HUES64 (cell line): Measurements from ENCODE around the gene RIBC2. TPM values are rescaled to one million over a fixed set of nuclear protein-coding genes. Genes with fewer than 3 reads are reported as not detected.
"Not testable (repeated sequence)": the region's sequence is repeated elsewhere in the genome, so short reads cannot be mapped to it uniquely, and the experiment has no call there.

ENCODE experiments used
- H3K27ac ChIP-seq: 2 replicates; pipeline ENCODE4 v1.7.0; 2013; ENCODE audit warnings: low read depth, low read length, inconsistent platforms
- H3K27me3 ChIP-seq: 2 replicates; pipeline ENCODE4 v1.6.1; 2013; ENCODE audit warnings: mild to moderate bottlenecking, low read length; ENCODE audit not compliant: insufficient read depth
- H3K36me3 ChIP-seq: 2 replicates; pipeline ENCODE4 v1.6.1; 2013; ENCODE audit warnings: mild to moderate bottlenecking, low read length; ENCODE audit not compliant: insufficient read depth
- H3K4me1 ChIP-seq: 2 replicates; pipeline ENCODE4 v1.6.1; 2013; ENCODE audit warnings: mild to moderate bottlenecking, low read length, moderate library complexity; ENCODE audit not compliant: insufficient read depth
- H3K4me3 ChIP-seq: 2 replicates; pipeline ENCODE4 v1.5.1; 2013; ENCODE audit warnings: mild to moderate bottlenecking, low read length, moderate library complexity
- H3K9ac ChIP-seq: 2 replicates; pipeline ENCODE4 v1.6.1; 2013; ENCODE audit warnings: mild to moderate bottlenecking, low read depth, low read length
- H3K9me3 ChIP-seq: 2 replicates; pipeline ENCODE4 v1.6.1; 2013; ENCODE audit warnings: low read depth, low read length; ENCODE audit not compliant: insufficient read depth
- WGBS: fragments of 150-250, 120-280 bp; methylation state at CpG from one replicate; pipeline ENCODE4 v1.1.7; 2013; ENCODE audit warnings: missing lambda C conversion rate; 5-methylcytosine and 5-hydroxymethylcytosine counted together
- polyA plus RNA-seq, 2 experiments: library from polyadenylated mRNA; stranded (reverse); fragments of 50-300 nt; gene quantifications; one replicate each; pipeline ENCODE4 v1.2.3, GENCODE V29; 2013

Gene RIBC2, protein sequence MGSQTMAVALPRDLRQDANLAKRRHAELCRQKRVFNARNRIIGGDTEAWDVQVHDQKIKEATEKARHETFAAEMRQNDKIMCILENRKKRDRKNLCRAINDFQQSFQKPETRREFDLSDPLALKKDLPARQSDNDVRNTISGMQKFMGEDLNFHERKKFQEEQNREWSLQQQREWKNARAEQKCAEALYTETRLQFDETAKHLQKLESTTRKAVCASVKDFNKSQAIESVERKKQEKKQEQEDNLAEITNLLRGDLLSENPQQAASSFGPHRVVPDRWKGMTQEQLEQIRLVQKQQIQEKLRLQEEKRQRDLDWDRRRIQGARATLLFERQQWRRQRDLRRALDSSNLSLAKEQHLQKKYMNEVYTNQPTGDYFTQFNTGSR
- polyA plus RNA-seq (2013, experiment 1 of 2), result 1.9 TPM
- polyA plus RNA-seq (2013, experiment 2 of 2), result 3.0 TPM

DNA sequence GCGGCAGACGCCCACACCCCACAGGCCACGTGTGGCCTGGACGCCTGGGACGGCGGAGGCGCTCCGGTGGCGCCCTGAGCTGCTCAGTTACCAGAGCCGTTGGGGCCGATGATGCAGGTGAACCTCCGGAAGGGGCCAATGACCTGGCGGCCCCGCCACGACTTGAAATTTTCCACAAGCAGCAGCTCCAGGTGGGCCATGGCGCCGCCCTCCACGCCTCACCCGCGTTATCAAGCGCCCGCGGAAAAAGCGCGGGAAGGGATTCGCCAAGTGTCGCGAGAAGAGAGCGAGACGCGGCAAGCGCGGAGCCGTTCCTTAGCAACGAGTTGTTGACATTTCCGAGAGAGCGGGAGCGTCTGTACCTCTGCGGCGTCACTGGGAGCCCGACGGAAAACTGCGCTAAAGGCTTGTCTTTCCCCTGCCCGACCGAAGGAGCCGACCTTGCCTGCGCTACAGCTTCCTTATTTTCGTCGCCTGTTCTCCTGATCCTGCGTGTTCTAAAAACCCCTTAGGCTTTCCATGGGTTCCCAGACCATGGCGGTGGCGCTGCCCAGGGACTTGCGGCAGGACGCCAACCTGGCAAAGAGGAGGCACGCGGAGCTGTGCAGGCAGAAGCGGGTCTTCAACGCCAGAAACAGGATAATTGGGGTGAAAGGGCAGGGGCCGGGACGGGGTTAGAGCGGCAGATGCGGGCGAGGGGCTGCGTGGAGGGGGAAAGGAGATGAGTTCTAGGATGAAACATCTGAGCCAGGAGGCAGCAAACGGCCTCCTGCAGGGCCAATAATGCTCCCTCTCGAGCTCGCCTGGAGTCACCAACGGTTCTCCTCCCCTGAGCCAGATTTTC, at the start of gene RIBC2, which contains the start of gene SMC1B:
TSS of gene RIBC2 (plus strand) at position 326 of the 844 bp plus-strand sequence. CDS start at position 520, 194 bp downstream.
TSS of gene SMC1B (minus strand) at position 232 of the 844 bp plus-strand sequence. CDS start at position 200, 32 bp downstream.
- Histone ChIP-seq H3K4me1 (no peaks in the 10 kb centered on the region), H3K27ac (no peak within 1 kb of the TSS), H3K27me3 (peaks cover 24% of the 10 kb centered on the region), H3K9me3 (peaks cover 8% of the 10 kb centered on the region), H3K4me3 (peak within 1 kb of the TSS; percentile 62), H3K9ac (peak within 1 kb of the TSS; percentile 86), H3K36me3 (no peaks in the 10 kb centered on the region)
- WGBS, result 17% methylated on average over 68 of the region's 68 CpGs

DNA sequence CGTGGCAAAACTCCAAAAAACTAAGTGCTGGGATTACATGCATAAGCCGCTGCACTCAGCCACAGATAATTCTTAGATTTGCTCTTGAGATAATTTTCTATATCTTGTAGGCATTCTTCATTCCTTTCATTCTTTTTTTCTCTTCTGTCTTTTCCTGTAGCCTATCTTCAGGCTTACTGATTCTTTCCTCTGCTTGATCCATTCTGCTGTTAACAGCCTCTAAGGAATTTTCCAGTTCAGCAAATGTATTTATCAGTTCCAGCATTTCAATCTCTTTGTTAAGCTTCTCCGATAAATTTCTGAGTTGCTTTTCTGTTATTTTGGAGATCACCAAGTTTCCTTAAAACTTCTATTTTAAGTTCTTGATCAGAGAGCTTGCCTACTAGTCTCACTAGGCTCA, 46.8 kb upstream of the RIBC2 start:
- no peaks in the 10 kb centered on the region for H3K4me1 ChIP-seq
- no peaks in the 10 kb centered on the region for H3K36me3 ChIP-seq
- WGBS, result 82% methylated on average over 3 of the region's 3 CpGs
- no peaks in the 10 kb centered on the region for H3K9me3 ChIP-seq
- H3K27me3 ChIP-seq, result no peaks in the 10 kb centered on the region
- no peak overlapping the region for H3K9ac ChIP-seq
- H3K27ac ChIP-seq, result no peak overlapping the region
- H3K4me3 ChIP-seq, result no peak overlapping the region

DNA sequence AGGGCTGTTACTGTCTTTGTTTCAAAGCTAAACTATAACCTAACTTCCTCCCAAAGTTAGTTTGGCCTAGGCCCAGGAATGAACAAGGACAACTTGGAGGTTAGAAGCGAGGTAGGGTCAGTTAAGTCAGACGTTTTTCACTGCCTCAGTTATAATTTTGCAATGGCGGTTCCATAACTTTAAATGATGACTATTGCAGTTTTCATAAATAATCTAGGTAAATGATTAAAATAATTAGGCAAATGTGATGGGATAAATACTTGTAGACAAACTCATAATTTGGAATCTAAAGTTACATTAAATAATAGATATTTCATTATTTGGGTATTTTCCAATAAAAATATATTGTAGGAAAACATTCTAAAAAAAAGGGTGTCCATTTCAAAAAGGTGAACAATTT, 39.9 kb upstream of the RIBC2 start:
- H3K4me3 ChIP-seq, H3K27me3 ChIP-seq, H3K9ac ChIP-seq, H3K27ac ChIP-seq, H3K4me1 ChIP-seq, H3K36me3 ChIP-seq: not testable (repeated sequence)
- WGBS, result 93% methylated on average over 3 of the region's 3 CpGs
- H3K9me3 ChIP-seq, result peaks cover 14% of the 10 kb centered on the region; the same call in 1 of the 2 replicates

DNA sequence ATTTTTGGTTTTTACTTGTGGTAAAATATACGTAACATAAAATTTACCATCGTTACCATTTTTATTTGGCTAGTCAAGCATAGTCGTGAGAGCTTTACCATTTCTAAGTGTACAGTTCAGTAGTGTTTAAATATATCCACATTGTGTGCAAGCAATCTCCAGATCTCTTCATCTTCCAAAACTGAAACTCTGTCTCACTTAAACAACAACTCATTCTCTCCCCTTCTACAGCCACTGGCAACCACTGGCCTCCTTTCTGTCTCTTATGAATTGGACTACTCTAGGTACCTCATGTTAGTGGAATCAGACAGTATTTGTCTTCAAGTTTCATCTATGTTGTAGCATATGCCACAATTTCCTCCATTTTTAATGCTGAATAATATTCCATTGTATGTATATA, 37.5 kb upstream of the RIBC2 start:
- H3K27ac ChIP-seq, result no peak overlapping the region
- H3K4me1 ChIP-seq, result no peaks in the 10 kb centered on the region
- no peak overlapping the region for H3K9ac ChIP-seq
- H3K27me3 ChIP-seq, result no peaks in the 10 kb centered on the region
- H3K4me3 ChIP-seq, result no peak overlapping the region
- H3K9me3 ChIP-seq, result peaks cover 14% of the 10 kb centered on the region; the same call in 1 of the 2 replicates
- WGBS, result no CpG with 5 or more reads among the region's 3 CpGs
- no peaks in the 10 kb centered on the region for H3K36me3 ChIP-seq

DNA sequence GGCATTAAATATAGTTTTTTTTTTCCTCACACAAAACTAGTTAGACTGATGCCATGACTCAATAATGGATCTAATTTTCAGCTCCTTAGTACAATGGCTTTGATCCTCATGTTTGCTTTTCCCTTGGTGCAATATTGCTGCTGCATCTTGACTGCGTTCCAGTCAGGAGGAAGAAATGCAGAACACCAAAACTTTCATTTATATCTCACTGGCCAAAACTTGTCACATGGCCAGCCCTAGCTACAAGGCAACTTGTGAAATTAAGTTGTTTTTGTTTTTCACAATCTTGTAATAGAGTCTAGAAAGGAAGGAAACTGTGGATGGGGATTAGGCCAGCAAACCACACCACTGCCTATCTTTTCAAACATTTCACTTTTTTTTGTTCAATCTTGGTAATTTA, 36.8 kb upstream of the RIBC2 start:
- Histone ChIP-seq H3K9ac (no peak overlapping the region), H3K9me3 (peaks cover 14% of the 10 kb centered on the region; the same call in 1 of the 2 replicates), H3K4me1 (no peaks in the 10 kb centered on the region), H3K36me3 (no peaks in the 10 kb centered on the region), H3K4me3 (no peak overlapping the region), H3K27ac (no peak overlapping the region), H3K27me3 (no peaks in the 10 kb centered on the region)
- WGBS, result 91% methylated on average over 1 of the region's 1 CpG

DNA sequence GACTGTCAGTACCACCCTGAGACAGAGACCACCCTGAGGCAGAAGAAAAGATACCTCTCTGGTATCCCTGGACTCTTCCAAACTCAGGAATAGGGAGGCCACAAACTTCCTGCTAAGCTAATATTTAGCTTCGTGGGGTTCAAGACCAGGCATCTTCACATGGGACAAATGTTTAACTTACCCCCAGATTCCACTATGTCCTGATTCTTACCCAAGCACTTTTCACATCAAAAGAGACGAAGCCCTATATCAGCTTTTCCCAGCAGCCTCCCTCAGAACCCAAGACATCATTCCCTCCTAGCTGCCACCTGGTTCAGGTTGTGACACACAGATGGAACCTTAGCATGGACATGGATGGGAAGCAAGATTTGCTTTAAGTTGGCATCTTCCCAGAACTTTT, 32.1 kb upstream of the RIBC2 start:
- no peaks in the 10 kb centered on the region for H3K9me3 ChIP-seq
- WGBS, result 91% methylated on average over 2 of the region's 2 CpGs
- H3K4me1 ChIP-seq, result no peaks in the 10 kb centered on the region
- no peaks in the 10 kb centered on the region for H3K27me3 ChIP-seq
- no peak overlapping the region for H3K27ac ChIP-seq
- no peaks in the 10 kb centered on the region for H3K36me3 ChIP-seq
- no peak overlapping the region for H3K9ac ChIP-seq
- no peak overlapping the region for H3K4me3 ChIP-seq

DNA sequence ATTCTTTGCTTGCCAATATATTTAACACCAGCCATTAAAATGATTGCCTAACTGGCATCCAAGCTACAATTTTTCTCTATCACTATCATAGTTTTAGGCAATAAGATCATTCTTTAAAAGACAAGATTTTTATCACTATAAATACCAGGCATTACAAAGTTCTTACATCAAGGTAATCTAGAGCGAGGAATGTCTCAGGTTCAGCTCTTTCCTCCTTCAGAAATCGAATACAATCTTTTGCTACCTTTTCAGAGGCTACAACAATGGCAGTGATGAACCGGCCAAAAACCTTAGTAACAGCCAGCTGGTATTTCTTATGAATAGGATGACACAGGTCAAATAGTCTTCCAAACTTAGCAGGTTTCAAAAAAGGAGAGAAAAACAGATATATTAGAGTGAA, 23.9 kb upstream of the RIBC2 start:
- Histone ChIP-seq H3K36me3 (no peaks in the 10 kb centered on the region), H3K9me3 (no peaks in the 10 kb centered on the region), H3K9ac (no peak overlapping the region), H3K4me3 (no peak overlapping the region), H3K27me3 (no peaks in the 10 kb centered on the region), H3K27ac (no peak overlapping the region), H3K4me1 (no peaks in the 10 kb centered on the region)
- WGBS, result 96% methylated on average over 3 of the region's 3 CpGs

DNA sequence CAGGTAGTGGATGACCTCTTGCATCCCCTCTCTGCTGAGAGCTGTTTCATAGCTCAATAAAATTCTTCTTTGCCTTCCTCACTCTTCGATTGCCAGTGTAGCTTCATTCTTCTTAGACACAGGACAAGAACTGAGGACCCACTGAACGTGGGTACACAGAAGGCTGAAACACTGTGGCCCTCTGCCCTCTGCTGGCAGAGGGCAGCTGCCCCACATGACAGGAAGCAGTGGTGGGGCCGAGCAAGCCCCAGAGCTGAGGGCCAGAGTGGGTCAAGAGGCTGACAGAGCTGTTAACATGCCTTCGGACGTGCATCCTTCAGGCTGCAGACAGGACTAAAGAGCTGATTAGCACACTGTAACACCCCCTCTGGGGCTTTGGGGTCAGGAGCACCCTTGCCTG, 15.7 kb upstream of the RIBC2 start:
- no peaks in the 10 kb centered on the region for H3K36me3 ChIP-seq
- H3K4me1 ChIP-seq, result no peaks in the 10 kb centered on the region
- WGBS, result 92% methylated on average over 5 of the region's 5 CpGs
- H3K9ac ChIP-seq, result no peak overlapping the region
- no peaks in the 10 kb centered on the region for H3K27me3 ChIP-seq
- H3K9me3 ChIP-seq, result 0 out of 2 replicates have a peak, but pooled peaks cover 2% of the 10 kb centered on the region
- H3K4me3 ChIP-seq, result no peak overlapping the region
- no peak overlapping the region for H3K27ac ChIP-seq

DNA sequence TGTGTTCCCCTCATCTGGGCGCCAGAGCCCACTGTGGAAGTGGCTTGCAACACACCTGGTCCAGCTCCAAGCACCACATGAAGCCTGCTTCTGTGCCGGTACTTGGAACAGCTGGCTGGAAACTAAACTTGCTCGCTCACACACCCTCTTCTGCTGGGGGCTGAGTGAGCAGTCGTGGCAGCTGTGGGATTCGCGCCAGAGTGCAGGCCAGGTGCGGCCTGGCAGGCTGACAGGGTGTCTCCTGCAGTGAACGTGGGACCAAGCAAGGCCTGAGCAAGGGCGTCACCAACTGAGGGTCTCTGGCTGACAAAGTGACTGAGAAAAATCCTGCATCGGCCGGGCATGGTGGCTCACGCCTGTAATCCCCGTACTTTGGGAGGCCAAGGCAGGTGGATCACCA, 15.3 kb upstream of the RIBC2 start:
- Histone ChIP-seq H3K27me3 (no peaks in the 10 kb centered on the region), H3K27ac (no peak overlapping the region), H3K36me3 (no peaks in the 10 kb centered on the region), H3K9me3 (0 out of 2 replicates have a peak, but pooled peaks cover 2% of the 10 kb centered on the region), H3K4me3 (no peak overlapping the region), H3K9ac (no peak overlapping the region), H3K4me1 (no peaks in the 10 kb centered on the region)
- WGBS, result 95% methylated on average over 13 of the region's 13 CpGs

DNA sequence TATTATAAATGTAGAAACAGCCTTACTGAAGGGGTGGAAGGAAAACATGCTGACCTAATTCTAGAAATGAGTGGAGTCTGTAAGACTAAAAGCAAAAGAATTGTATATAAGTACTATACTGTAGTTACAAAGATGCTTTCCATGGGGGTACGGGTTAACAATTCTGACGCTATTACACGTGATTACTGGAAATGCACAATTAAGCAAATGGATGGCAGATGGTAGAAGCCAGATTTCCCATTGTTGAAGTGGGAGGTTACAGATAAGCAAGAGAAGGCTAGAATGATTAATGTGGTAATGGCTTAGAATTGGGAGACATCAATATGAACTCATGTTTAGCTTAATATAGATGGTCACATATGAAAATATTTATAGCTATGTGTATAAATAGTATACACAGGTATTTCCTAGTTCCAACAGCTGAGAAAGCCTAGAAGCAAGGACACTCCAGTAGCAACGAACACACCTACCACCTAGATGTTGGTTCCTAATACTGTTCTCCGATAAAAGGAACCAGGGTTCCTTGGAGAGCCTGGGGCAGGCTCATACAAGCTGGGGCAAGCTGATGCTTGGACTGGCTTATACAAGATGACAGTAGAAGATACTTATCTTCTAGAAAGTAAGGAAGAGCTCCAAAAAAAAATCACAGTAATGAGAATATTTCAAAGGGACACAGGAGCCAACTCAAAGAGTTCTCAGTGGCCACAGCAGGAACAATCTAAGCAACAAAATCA, 13.6 kb upstream of the RIBC2 start:
- WGBS, result 91% methylated on average over 5 of the region's 5 CpGs
- Histone ChIP-seq H3K27me3 (no peaks in the 10 kb centered on the region), H3K27ac (no peak overlapping the region), H3K9me3 (0 out of 2 replicates have a peak, but pooled peaks cover 2% of the 10 kb centered on the region), H3K36me3 (no peaks in the 10 kb centered on the region), H3K9ac (no peak overlapping the region), H3K4me3 (no peak overlapping the region), H3K4me1 (no peaks in the 10 kb centered on the region)
